Measurements from ENCODE around the gene DMC1. TPM values are rescaled to one million over a fixed set of nuclear protein-coding genes. Genes with fewer than 3 reads are reported as not detected.

The DMC1 gene
- total and polyA plus RNA-seq, 2 of the 4 experiments (the other 2 are of a cell fraction), result 0.18 to 0.38 TPM

- no peak overlapping the region for H2BK15ac ChIP-seq (ENCODE audit: low read depth, low read length)
- H3K4me2 ChIP-seq (ENCODE audit: low read depth, low read length), result no peak overlapping the region
- no peak overlapping the region for H2AK9ac ChIP-seq (replicated peaks; ENCODE audit: low read depth, low read length, poor library complexity)
- in situ Hi-C loops (cut with MboI; ENCODE audit: low sequenced_read_pairs), result no loop called here
- H2AK5ac ChIP-seq (ENCODE audit: low read depth, low read length), result no peak overlapping the region
- CTCF ChIA-PET, result no interaction called here
- no peak overlapping the region for H3K4ac ChIP-seq (ENCODE audit: low read depth, low read length)
- DNase-seq, result peak; percentile 32
- H3K4me3 ChIP-seq (ENCODE audit: insufficient read depth, low read depth, low read length), result no peak overlapping the region
- no peaks in the 10 kb centered on the region for H3K79me1 ChIP-seq (ENCODE audit: low read depth in 1 of 2, low read length in 2 of 2)
- H3K9me3 ChIP-seq (ENCODE audit: control insufficient read depth, insufficient read depth, low read length), result no peaks in the 10 kb centered on the region
- POLR2A ChIA-PET (ENCODE audit: unreplicated experiment), result no interaction called here
- no peaks in the 10 kb centered on the region for H3K27me3 ChIP-seq (ENCODE audit: control insufficient read depth, insufficient read depth, low read length)
- no peak overlapping the region for H2BK120ac ChIP-seq (ENCODE audit: low read depth, low read length)
- 0 out of 2 replicates have a peak, but pooled peaks cover 3% of the 10 kb centered on the region for H3K9me1 ChIP-seq (ENCODE audit: insufficient read depth, low read length)
- H3K4me1 ChIP-seq (ENCODE audit: control insufficient read depth, insufficient read depth, low read length), result no peaks in the 10 kb centered on the region
- peak; percentile 35; the same call in 1 of the 2 replicates for ATAC-seq (ENCODE audit: low read depth)
- H3K23ac ChIP-seq (ENCODE audit: low read depth, low read length), result no peak overlapping the region
- H3K18ac ChIP-seq (ENCODE audit: low read depth, low read length), result no peak overlapping the region
- no peak overlapping the region for H2BK5ac ChIP-seq (ENCODE audit: low read depth, low read length, poor library complexity, severe bottlenecking)
- no peak overlapping the region for H2AFZ ChIP-seq (replicated peaks; ENCODE audit: low read length, poor library complexity)
- no peak overlapping the region for H3K9ac ChIP-seq (ENCODE audit: low read depth, low read length)
- no peaks in the 10 kb centered on the region for H4K20me1 ChIP-seq (ENCODE audit: insufficient read depth, low read length)
- no peak overlapping the region for H2BK20ac ChIP-seq (ENCODE audit: low read depth, low read length)
- no peak overlapping the region for H4K5ac ChIP-seq (ENCODE audit: low read depth, low read length)
- H4K8ac ChIP-seq (ENCODE audit: low read depth in 2 of 2, low read length in 2 of 2), result no peak overlapping the region
- H4K91ac ChIP-seq (ENCODE audit: insufficient read depth, low read depth, low read length), result no peak overlapping the region
- intact Hi-C loops (cut with micrococcal nuclease), result no loop called here
- dilution Hi-C loops (cut with HindIII; ENCODE audit: low sequenced_read_pairs, unreplicated experiment), result no loop called here
- no TSS peak for BruUV-seq (replicated peaks)
- no peak overlapping the region for H3K14ac ChIP-seq (replicated peaks; ENCODE audit: low read depth, low read length)
- no peaks in the 10 kb centered on the region for H3K36me3 ChIP-seq (ENCODE audit: control insufficient read depth, insufficient read depth, low read length)
- WGBS, 2 experiments (ENCODE audit: extremely low coverage in 2 of 2, insufficient read length in 1 of 2), result no CpG with 5 or more reads among the region's 2 CpGs
- H3K56ac ChIP-seq (ENCODE audit: extremely low read depth, insufficient read depth, low read length), result no peak overlapping the region
- TF ChIP-seq RFX5 (IDR thresholded peaks at IDR 0.05; ENCODE audit: low read depth, low read length) (no peak), ELK1 (IDR thresholded peaks at IDR 0.05; ENCODE audit: borderline replicate concordance, low read depth, low read length) (no peak), RCOR1 (IDR thresholded peaks at IDR 0.05; ENCODE audit: insufficient replicate concordance, low read length) (no peak), MXI1 (IDR thresholded peaks at IDR 0.05; ENCODE audit: borderline replicate concordance, low read depth, low read length) (no peak), USF2 (IDR thresholded peaks at IDR 0.05; ENCODE audit: low read depth, low read length) (no peak), MAZ (IDR thresholded peaks at IDR 0.05; ENCODE audit: borderline replicate concordance, low read depth, low read length) (no peak), BHLHE40 (IDR thresholded peaks at IDR 0.05; ENCODE audit: low read depth, low read length) (no peak), SMC3 (IDR thresholded peaks at IDR 0.05; ENCODE audit: low read depth, low read length) (no peak), CEBPB (IDR thresholded peaks at IDR 0.05; ENCODE audit: low read depth, low read length) (no peak), NFE2L2 (IDR thresholded peaks at IDR 0.05; ENCODE audit: low read depth, low read length) (no peak), POLR2A (IDR thresholded peaks at IDR 0.05; ENCODE audit: low read depth, low read length) (no peak), MAFK (IDR thresholded peaks at IDR 0.05; ENCODE audit: low read depth, low read length) (no peak), FOS (IDR thresholded peaks at IDR 0.05; ENCODE audit: low read depth, low read length) (no peak), CTCF (conservative IDR thresholded peaks at IDR 0.05; ENCODE audit: low read depth, low read length) (no peak), CHD1 (IDR thresholded peaks at IDR 0.05; ENCODE audit: low read depth, low read length) (no peak), RAD21 (IDR thresholded peaks at IDR 0.05; ENCODE audit: low read length) (no peak)
- no peak overlapping the region for H3K27ac ChIP-seq (ENCODE audit: insufficient read depth, low read length)
Measured at GRCh38 chr22:38564669-38565068, 5.3 kb downstream of the DMC1 start.
